Liver (tissue), 9 donors: ENCODE results near the gene LHX3. TPM values are rescaled to one million over a fixed set of nuclear protein-coding genes. Genes with fewer than 3 reads are reported as not detected.

Source experiments
- DNase-seq: peaks from one replicate; pipeline ENCODE4 v3.0.0-alpha.2; 2017; ENCODE audit warnings: low spot score
- H3K27ac ChIP-seq, 2 donors: one replicate each; pipeline ENCODE4 v1.7.0; 2013; ENCODE audit warnings: inconsistent platforms in 2 of 2, low read length in 2 of 2, control low read depth in 1 of 2, low read depth in 1 of 2, mild to moderate bottlenecking in 1 of 2
- H3K27me3 ChIP-seq, 4 donors: one replicate each; pipeline versions ENCODE4 v1.6.1 to v1.7.0; 2013; ENCODE audit warnings: low read length in 3 of 4, inconsistent platforms in 1 of 4, mild to moderate bottlenecking in 1 of 4, moderate library complexity in 1 of 4; ENCODE audit not compliant: control insufficient read depth in 4 of 4, insufficient read depth in 4 of 4
- H3K36me3 ChIP-seq, 4 donors: one replicate each; pipeline versions ENCODE4 v1.6.1 to v1.7.0; 2013; ENCODE audit warnings: low read length in 3 of 4, mild to moderate bottlenecking in 3 of 4, low read depth in 1 of 4, moderate library complexity in 1 of 4; ENCODE audit not compliant: control insufficient read depth in 4 of 4, insufficient read depth in 3 of 4
- H3K4me1 ChIP-seq, 4 donors: one replicate each; pipeline versions ENCODE4 v1.6.1 to v1.7.0; 2013; ENCODE audit warnings: low read length in 3 of 4, mild to moderate bottlenecking in 3 of 4, moderate library complexity in 1 of 4; ENCODE audit not compliant: control insufficient read depth in 4 of 4, insufficient read depth in 4 of 4
- H3K4me3 ChIP-seq, 3 donors: one replicate each; pipeline versions ENCODE4 v1.6.1 to v1.7.0; 2013; ENCODE audit warnings: low read length in 3 of 3, control low read depth in 1 of 3, low read depth in 1 of 3, mild to moderate bottlenecking in 1 of 3
- H3K9ac ChIP-seq, 2 donors: one replicate each; pipeline ENCODE4 v1.7.0; 2013; ENCODE audit warnings: low read length in 2 of 2, mild to moderate bottlenecking in 2 of 2, moderate library complexity in 2 of 2, control low read depth in 1 of 2, low read depth in 1 of 2
- H3K9me3 ChIP-seq, 4 donors: one replicate each; pipeline versions ENCODE4 v1.6.1 to v1.7.0; 2013; ENCODE audit warnings: low read length in 3 of 4; ENCODE audit not compliant: control insufficient read depth in 4 of 4
- FOXA2 ChIP-seq: IDR thresholded peaks from 2 replicates; pipeline ENCODE4 v1.6.1; 2016; ENCODE audit warnings: antibody characterized with exemption
- MAX ChIP-seq: IDR thresholded peaks from 2 replicates; pipeline ENCODE4 v1.6.1; 2016; ENCODE audit warnings: antibody characterized with exemption
- NR2F2 ChIP-seq: IDR thresholded peaks from 2 replicates; pipeline ENCODE4 v1.6.1; 2016; ENCODE audit warnings: antibody characterized with exemption
- REST ChIP-seq: IDR thresholded peaks from 2 replicates; pipeline ENCODE4 v1.6.1; 2016; ENCODE audit warnings: antibody characterized with exemption, mild to moderate bottlenecking
- SP1 ChIP-seq: IDR thresholded peaks from 2 replicates; pipeline ENCODE4 v1.6.1; 2018; ENCODE audit warnings: antibody characterized with exemption, mild to moderate bottlenecking
- WGBS: extraction: QIAGEN DNeasy Blood & Tissue Kit; methylation state at CpG from one replicate; pipeline ENCODE4 v1.1.7; 2013; 5-methylcytosine and 5-hydroxymethylcytosine counted together
- polyA plus RNA-seq, 2 donors: library from polyadenylated mRNA; stranded (reverse) in 1 of 2; unstranded in 1 of 2; fragments of 200-250 nt in 1 of 2; fragments of >200 nt in 1 of 2; fragmentation: Nextera tagmentation in 1 of 2; extraction: Ambion mirVana in 1 of 2; gene quantifications; one replicate each; pipeline versions ENCODE4 v1.2.1 to v1.2.3, GENCODE V29; 2013 to 2015
- total RNA-seq, 2 donors: library from RNA; depleted of rRNA; stranded (reverse); fragments of >200 nt; gene quantifications; one replicate each; pipeline ENCODE4 v1.2.3, GENCODE V29; 2014
- donor health status: healthy.
- donor health status: healthy.
- donor health status: healthy.
- donor health status: healthy.
- donor health status: healthy.

Gene LHX3
- total and polyA plus RNA-seq, 4 donors, result not detected

- TF ChIP-seq FOXA2 (no peak), SP1 (no peak), NR2F2 (no peak)
Observed at GRCh38 chr9:136203408-136204144, 1.4 kb downstream of the LHX3 start (continued).

- Histone ChIP-seq H3K9me3 (no peaks in the 10 kb centered on the region), H3K4me1 (peaks cover 0 to 9% (median 7%) of the 10 kb centered on the region in 4 donors), H3K27me3 (peaks cover 0 to 48% (median 10%) of the 10 kb centered on the region in 4 donors), H3K27ac (no peak overlapping the region), H3K9ac (no peak overlapping the region), H3K36me3 (peaks cover 0 to 1% (median 0%) of the 10 kb centered on the region in 4 donors), H3K4me3 (no peak overlapping the region)
- WGBS, result 14% methylated on average over 99 of the region's 99 CpGs
- no peak for DNase-seq
- TF ChIP-seq FOXA2, result no peak
- peak; percentile 7 for TF ChIP-seq REST
Observed at GRCh38 chr9:136202454-136203407, 2.2 kb downstream of the LHX3 start.

- Histone ChIP-seq H3K4me1 (peaks cover 0 to 9% (median 2%) of the 10 kb centered on the region in 4 donors), H3K36me3 (no peaks in the 10 kb centered on the region), H3K9me3 (no peaks in the 10 kb centered on the region), H3K27me3 (peaks cover 0 to 57% (median 12%) of the 10 kb centered on the region in 4 donors), H3K9ac (no peak overlapping the region), H3K27ac (no peak overlapping the region), H3K4me3 (no peak overlapping the region)
- WGBS, result 16% methylated on average over 85 of the region's 85 CpGs
- no peak for DNase-seq
- no peak for TF ChIP-seq NR2F2
- peak; percentile 93 for TF ChIP-seq REST
- TF ChIP-seq SP1, result no peak
- no peak for TF ChIP-seq MAX
Observed at GRCh38 chr9:136201609-136202453, 3.1 kb downstream of the LHX3 start.
